Uterus (tissue), 2 donors: ENCODE measurements around the gene DIRAS1.

Experiments
- POLR2A ChIP-seq, 2 donors: fragments of 450-650 bp; IDR thresholded peaks; one replicate each; pipeline ENCODE4 v1.6.1; 2016; ENCODE audit warnings: antibody characterized with exemption in 2 of 2, mild to moderate bottlenecking in 1 of 2, moderate library complexity in 1 of 2
- TF ChIP-seq, protein P1 (sequence below), 4 experiments: fragments of 200-600 bp in 2 of 4; fragments of 450-650 bp in 2 of 4; sonication (generic) in 2 of 4; IDR thresholded peaks; one replicate each; pipeline ENCODE4 v1.5.1; 2016 to 2019; ENCODE audit warnings: antibody characterized with exemption in 4 of 4, mild to moderate bottlenecking in 2 of 4, moderate library complexity in 1 of 4

GRCh38 chr19:2699413-2700140 is 21.6 kb downstream of the DIRAS1 start:
- TF ChIP-seq, protein P1, sequence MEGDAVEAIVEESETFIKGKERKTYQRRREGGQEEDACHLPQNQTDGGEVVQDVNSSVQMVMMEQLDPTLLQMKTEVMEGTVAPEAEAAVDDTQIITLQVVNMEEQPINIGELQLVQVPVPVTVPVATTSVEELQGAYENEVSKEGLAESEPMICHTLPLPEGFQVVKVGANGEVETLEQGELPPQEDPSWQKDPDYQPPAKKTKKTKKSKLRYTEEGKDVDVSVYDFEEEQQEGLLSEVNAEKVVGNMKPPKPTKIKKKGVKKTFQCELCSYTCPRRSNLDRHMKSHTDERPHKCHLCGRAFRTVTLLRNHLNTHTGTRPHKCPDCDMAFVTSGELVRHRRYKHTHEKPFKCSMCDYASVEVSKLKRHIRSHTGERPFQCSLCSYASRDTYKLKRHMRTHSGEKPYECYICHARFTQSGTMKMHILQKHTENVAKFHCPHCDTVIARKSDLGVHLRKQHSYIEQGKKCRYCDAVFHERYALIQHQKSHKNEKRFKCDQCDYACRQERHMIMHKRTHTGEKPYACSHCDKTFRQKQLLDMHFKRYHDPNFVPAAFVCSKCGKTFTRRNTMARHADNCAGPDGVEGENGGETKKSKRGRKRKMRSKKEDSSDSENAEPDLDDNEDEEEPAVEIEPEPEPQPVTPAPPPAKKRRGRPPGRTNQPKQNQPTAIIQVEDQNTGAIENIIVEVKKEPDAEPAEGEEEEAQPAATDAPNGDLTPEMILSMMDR (IDR thresholded peaks at IDR 0.05) = no peak
- no peak for TF ChIP-seq POLR2A (IDR thresholded peaks at IDR 0.05)
